Karpas-422 (cell line): ENCODE results near the gene TMEM186. TPM values are rescaled to one million over a fixed set of nuclear protein-coding genes. Genes with fewer than 3 reads are reported as not detected.
"Not testable (repeated sequence)": the region's sequence is repeated elsewhere in the genome, so short reads cannot be mapped to it uniquely, and the experiment has no call there.

Experiments used
- DNase-seq: peaks from one replicate; pipeline ENCODE4 v3.0.0-alpha.2; 2015
- H2AFZ ChIP-seq: fragments of 200-600 bp; sonication (generic); 2 replicates; pipeline ENCODE4 v1.6.1; 2014; ENCODE audit warnings: antibody characterized with exemption, low read length, mixed read lengths
- H3K27ac ChIP-seq: fragments of 200-600 bp; sonication (generic); 2 replicates; pipeline ENCODE4 v1.5.1; 2014; ENCODE audit warnings: mild to moderate bottlenecking, low read length, moderate library complexity
- H3K27me3 ChIP-seq: fragments of 200-600 bp; sonication (generic); 2 replicates; pipeline ENCODE4 v1.6.1; 2014; ENCODE audit warnings: low read length, mixed read lengths
- H3K36me3 ChIP-seq: fragments of 200-600 bp; sonication (generic); 2 replicates; pipeline ENCODE4 v1.6.1; 2014; ENCODE audit warnings: low read length, mixed read lengths; ENCODE audit not compliant: insufficient read depth
- H3K4me1 ChIP-seq: fragments of 200-600 bp; sonication (generic); 2 replicates; pipeline ENCODE4 v1.6.1; 2014; ENCODE audit warnings: mild to moderate bottlenecking, low read length, mixed read lengths
- H3K4me2 ChIP-seq: fragments of 200-600 bp; sonication (generic); 2 replicates; pipeline ENCODE4 v1.6.1; 2014; ENCODE audit warnings: low read length, low read depth, mild to moderate bottlenecking; ENCODE audit not compliant: poor library complexity, severe bottlenecking
- H3K4me3 ChIP-seq: fragments of 200-600 bp; sonication (generic); 2 replicates; pipeline ENCODE4 v1.5.1; 2014; ENCODE audit warnings: mild to moderate bottlenecking, antibody characterized with exemption, low read length, mixed read lengths
- H3K79me2 ChIP-seq: fragments of 200-600 bp; sonication (generic); 2 replicates; pipeline ENCODE4 v1.6.1; 2014; ENCODE audit warnings: mild to moderate bottlenecking, low read length, mixed read lengths
- H3K9ac ChIP-seq: fragments of 200-600 bp; sonication (generic); 2 replicates; pipeline ENCODE4 v1.6.0; 2014; ENCODE audit warnings: low read length
- H3K9me2 ChIP-seq: fragments of 200-600 bp; sonication (generic), shearing (Covaris generic); replicated peaks from 2 replicates; pipeline ENCODE4 v1.6.0; 2014; ENCODE audit warnings: mild to moderate bottlenecking, low read length, moderate library complexity; ENCODE audit not compliant: insufficient read depth
- H3K9me3 ChIP-seq: fragments of 300-700, 200-600 bp; sonication (generic); 2 replicates; pipeline ENCODE4 v1.6.1; 2014; ENCODE audit warnings: low read length, mixed read lengths
- H4K20me1 ChIP-seq: fragments of 200-600 bp; sonication (generic); 2 replicates; pipeline ENCODE4 v1.6.1; 2014; ENCODE audit warnings: mild to moderate bottlenecking, antibody characterized with exemption, low read length, low read depth; ENCODE audit not compliant: insufficient read depth
- total RNA-seq: library from RNA; depleted of rRNA; stranded (reverse); fragments of >200 nt; shearing (Covaris generic); gene quantifications from 2 replicates; pipeline ENCODE4 v1.2.3, GENCODE V29; 2014; ENCODE audit warnings: low replicate concordance; rRNA removed

The TMEM186 gene
- total RNA-seq, 1 experiment from 2014 or later, result 4.9 TPM

DNA sequence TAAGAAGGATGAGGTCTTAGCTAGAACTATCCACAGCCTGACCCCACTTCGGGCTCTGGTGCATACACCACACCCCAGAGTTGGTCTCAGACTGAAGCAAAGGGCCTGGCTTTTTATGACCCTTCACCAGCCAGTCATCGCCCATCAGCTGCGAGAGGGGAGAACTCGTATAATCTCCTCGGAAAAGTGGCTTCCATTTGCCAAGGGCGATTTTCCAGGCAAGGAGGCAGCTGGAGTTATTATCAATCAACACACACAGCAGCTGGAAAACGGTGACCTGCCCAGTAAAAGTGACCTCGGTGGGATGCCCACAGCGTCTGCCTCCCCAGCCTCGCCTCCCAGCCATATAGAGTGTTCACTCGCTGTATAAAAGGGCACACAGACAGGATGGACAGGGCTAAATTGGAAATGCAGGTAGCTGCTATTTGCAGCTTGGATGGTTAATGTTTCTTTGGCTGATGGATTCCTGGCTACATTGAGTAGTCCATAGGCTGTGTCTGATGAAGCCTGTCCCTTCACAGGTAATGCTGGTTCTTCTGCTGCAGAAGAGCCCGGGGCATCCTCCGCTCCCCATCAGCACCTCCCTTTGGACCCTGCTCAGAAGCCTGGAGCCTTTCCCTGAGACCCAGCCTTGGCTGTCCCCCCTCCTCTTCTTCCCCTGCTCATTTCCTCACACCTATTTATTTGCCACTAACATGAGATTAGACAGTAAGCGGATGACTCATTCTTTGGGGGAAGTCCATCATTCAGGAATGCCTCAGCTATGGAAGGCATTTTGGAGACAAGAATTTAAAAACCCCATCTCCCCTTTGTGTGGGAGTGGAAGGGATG lies 45.7 kb downstream of the TMEM186 start:
- H3K9me2 ChIP-seq, result no peaks in the 10 kb centered on the region
- no peaks in the 10 kb centered on the region for H4K20me1 ChIP-seq
- DNase-seq, result no peak
- H3K4me1 ChIP-seq, result no peaks in the 10 kb centered on the region
- no peak overlapping the region for H3K4me3 ChIP-seq
- H3K27me3 ChIP-seq, result no peaks in the 10 kb centered on the region
- H3K79me2 ChIP-seq, result no peaks in the 10 kb centered on the region
- H3K4me2 ChIP-seq, result no peak overlapping the region
- H3K9ac ChIP-seq, result no peak overlapping the region
- no peaks in the 10 kb centered on the region for H3K36me3 ChIP-seq
- no peak overlapping the region for H2AFZ ChIP-seq
- no peak overlapping the region for H3K27ac ChIP-seq
- H3K9me3 ChIP-seq, result no peaks in the 10 kb centered on the region

DNA sequence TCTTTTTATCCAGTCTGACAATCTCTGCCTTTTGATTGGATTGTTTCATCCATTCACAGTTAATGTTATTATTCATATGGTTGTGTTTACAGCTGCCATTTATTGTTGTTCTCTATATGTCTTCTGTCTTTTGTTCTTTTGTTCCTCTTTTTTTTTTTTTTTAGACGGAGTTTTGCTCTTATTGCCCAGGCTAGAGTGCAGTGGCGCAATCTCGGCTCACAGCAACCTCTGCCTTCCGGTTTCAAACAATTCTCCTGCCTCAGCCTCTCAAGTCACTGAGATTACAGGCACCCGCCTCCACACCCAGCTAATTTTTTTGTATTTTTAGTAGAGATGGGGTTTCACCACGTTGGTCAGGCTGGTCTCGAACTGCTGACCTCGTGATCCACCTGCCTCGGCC lies 48.5 kb downstream of the TMEM186 start:
- H3K9me3 ChIP-seq, H3K9me2 ChIP-seq, H3K4me1 ChIP-seq, H3K27ac ChIP-seq, H4K20me1 ChIP-seq, H3K4me2 ChIP-seq, H3K79me2 ChIP-seq, H3K4me3 ChIP-seq, DNase-seq, H3K9ac ChIP-seq, H3K36me3 ChIP-seq, H3K27me3 ChIP-seq, H2AFZ ChIP-seq: not testable (repeated sequence)

Other genes with a start within 250 kb of the TMEM186 start
- gene TMEM114, start 207.1 kb downstream of the TMEM186 start, total RNA-seq, result not detected in 2 replicates
- 42.5 and 48.9 TPM in 2 replicates for gene METTL22, start 175.9 kb downstream of the TMEM186 start, total RNA-seq
- 8.2 TPM in 2 replicates for gene ABAT, start 123.0 kb downstream of the TMEM186 start, total RNA-seq
- 26.5 and 27.1 TPM in 2 replicates for gene PMM2, start 200 bp upstream of the TMEM186 start, total RNA-seq
- gene CARHSP1, start 71.4 kb upstream of the TMEM186 start, total RNA-seq, result 48.3 and 64.4 TPM in 2 replicates
- 0.45 TPM in 1 of 2 replicates, not detected in the other for gene LITAFD, start 84.7 kb upstream of the TMEM186 start, total RNA-seq
- gene USP7, start 166.3 kb upstream of the TMEM186 start, total RNA-seq, result 38.6 and 42.5 TPM in 2 replicates